ENCODE measurements around the gene ACTL6B. TPM values are rescaled to one million over a fixed set of nuclear protein-coding genes. Genes with fewer than 3 reads are reported as not detected.
A peak's percentile ranks its signal among the peaks of the same experiment; 100 is the strongest.

The ACTL6B gene
- total and polyA plus RNA-seq, 2 of the 13 experiments (the other 11 are each of a cell fraction or from before 2014, with no cell fraction given), result not detected

DNA sequence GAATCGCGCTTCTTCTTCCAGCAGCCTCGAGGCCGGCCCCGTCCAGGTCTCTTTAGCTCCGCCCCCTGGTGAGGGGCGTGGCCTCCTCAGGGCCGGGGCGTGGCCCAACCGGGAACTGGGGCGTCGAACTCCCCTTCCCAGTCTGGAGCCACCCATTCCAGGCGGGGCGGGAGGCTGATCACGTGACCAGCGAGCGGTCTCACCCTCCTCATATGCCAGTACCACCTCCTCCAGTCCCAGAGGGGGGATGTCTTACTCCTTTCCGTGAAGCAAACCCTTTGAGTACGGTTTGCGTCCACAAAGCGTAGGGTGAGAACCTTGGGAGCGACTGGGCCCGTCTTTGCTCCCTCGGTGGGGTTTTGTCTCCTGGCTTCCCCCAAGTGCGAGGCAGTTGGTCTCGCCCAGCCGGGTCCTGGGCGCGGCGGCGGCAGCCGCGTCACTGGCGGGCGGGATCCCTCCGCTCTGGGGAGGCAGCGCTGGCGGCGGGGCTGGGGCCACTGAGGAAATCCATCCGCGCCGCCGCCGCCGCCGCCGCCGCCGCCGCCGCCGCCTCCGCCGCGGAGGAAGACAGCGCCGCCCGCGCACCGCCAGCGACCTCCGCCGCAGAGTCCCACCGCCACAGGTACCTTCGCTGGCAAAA lies 17.2 kb upstream of the ACTL6B start, which contains the start of gene GNB2 (continued):
- TF ChIP-seq, protein P1, sequence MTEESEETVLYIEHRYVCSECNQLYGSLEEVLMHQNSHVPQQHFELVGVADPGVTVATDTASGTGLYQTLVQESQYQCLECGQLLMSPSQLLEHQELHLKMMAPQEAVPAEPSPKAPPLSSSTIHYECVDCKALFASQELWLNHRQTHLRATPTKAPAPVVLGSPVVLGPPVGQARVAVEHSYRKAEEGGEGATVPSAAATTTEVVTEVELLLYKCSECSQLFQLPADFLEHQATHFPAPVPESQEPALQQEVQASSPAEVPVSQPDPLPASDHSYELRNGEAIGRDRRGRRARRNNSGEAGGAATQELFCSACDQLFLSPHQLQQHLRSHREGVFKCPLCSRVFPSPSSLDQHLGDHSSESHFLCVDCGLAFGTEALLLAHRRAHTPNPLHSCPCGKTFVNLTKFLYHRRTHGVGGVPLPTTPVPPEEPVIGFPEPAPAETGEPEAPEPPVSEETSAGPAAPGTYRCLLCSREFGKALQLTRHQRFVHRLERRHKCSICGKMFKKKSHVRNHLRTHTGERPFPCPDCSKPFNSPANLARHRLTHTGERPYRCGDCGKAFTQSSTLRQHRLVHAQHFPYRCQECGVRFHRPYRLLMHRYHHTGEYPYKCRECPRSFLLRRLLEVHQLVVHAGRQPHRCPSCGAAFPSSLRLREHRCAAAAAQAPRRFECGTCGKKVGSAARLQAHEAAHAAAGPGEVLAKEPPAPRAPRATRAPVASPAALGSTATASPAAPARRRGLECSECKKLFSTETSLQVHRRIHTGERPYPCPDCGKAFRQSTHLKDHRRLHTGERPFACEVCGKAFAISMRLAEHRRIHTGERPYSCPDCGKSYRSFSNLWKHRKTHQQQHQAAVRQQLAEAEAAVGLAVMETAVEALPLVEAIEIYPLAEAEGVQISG (CRISPR knock-in tag; IDR thresholded peaks at IDR 0.05), result peak; percentile 70
- no peak for TF ChIP-seq NR3C1 (CRISPR knock-in tag; IDR thresholded peaks at IDR 0.05)
- TF ChIP-seq HOXA5 (CRISPR knock-in tag; IDR thresholded peaks at IDR 0.05), result peak; percentile 79
- TF ChIP-seq ATAD3A (CRISPR knock-in tag; IDR thresholded peaks at IDR 0.05), result no peak
- no peak for TF ChIP-seq ZNF644 (CRISPR knock-in tag; IDR thresholded peaks at IDR 0.05; ENCODE audit: low read depth)
- TF ChIP-seq, protein P2, sequence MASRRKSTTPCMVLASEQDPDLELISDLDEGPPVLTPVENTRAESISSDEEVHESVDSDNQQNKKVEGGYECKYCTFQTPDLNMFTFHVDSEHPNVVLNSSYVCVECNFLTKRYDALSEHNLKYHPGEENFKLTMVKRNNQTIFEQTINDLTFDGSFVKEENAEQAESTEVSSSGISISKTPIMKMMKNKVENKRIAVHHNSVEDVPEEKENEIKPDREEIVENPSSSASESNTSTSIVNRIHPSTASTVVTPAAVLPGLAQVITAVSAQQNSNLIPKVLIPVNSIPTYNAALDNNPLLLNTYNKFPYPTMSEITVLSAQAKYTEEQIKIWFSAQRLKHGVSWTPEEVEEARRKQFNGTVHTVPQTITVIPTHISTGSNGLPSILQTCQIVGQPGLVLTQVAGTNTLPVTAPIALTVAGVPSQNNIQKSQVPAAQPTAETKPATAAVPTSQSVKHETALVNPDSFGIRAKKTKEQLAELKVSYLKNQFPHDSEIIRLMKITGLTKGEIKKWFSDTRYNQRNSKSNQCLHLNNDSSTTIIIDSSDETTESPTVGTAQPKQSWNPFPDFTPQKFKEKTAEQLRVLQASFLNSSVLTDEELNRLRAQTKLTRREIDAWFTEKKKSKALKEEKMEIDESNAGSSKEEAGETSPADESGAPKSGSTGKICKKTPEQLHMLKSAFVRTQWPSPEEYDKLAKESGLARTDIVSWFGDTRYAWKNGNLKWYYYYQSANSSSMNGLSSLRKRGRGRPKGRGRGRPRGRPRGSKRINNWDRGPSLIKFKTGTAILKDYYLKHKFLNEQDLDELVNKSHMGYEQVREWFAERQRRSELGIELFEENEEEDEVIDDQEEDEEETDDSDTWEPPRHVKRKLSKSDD (CRISPR knock-in tag; IDR thresholded peaks at IDR 0.05; ENCODE audit: low read depth), result no peak
- TF ChIP-seq ZNF816 (CRISPR knock-in tag; IDR thresholded peaks at IDR 0.05; ENCODE audit: borderline replicate concordance), result no peak
- TF ChIP-seq KDM6A (CRISPR knock-in tag; IDR thresholded peaks at IDR 0.05; ENCODE audit: low read depth), result no peak
- TF ChIP-seq, protein P3, sequence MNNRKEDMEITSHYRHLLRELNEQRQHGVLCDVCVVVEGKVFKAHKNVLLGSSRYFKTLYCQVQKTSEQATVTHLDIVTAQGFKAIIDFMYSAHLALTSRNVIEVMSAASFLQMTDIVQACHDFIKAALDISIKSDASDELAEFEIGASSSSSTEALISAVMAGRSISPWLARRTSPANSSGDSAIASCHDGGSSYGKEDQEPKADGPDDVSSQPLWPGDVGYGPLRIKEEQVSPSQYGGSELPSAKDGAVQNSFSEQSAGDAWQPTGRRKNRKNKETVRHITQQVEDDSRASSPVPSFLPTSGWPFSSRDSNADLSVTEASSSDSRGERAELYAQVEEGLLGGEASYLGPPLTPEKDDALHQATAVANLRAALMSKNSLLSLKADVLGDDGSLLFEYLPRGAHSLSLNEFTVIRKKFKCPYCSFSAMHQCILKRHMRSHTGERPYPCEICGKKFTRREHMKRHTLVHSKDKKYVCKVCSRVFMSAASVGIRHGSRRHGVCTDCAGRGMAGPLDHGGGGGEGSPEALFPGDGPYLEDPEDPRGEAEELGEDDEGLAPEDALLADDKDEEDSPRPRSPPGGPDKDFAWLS (CRISPR knock-in tag; IDR thresholded peaks at IDR 0.05; ENCODE audit: borderline replicate concordance), result no peak
- peak; percentile 30 for TF ChIP-seq ETV5 (CRISPR knock-in tag; IDR thresholded peaks at IDR 0.05; ENCODE audit: borderline replicate concordance)
- peak; percentile 71; the same call in 1 of the 2 replicates for TF ChIP-seq SALL1 (CRISPR knock-in tag; IDR thresholded peaks at IDR 0.05)
- TF ChIP-seq ZNF547 (CRISPR knock-in tag; IDR thresholded peaks at IDR 0.05), result no peak
- TF ChIP-seq RARA (CRISPR knock-in tag; IDR thresholded peaks at IDR 0.05), result peak; percentile 6; the same call in 1 of the 2 replicates
- no peak for TF ChIP-seq ZNF720 (CRISPR knock-in tag; IDR thresholded peaks at IDR 0.05)
- TF ChIP-seq, protein P4, sequence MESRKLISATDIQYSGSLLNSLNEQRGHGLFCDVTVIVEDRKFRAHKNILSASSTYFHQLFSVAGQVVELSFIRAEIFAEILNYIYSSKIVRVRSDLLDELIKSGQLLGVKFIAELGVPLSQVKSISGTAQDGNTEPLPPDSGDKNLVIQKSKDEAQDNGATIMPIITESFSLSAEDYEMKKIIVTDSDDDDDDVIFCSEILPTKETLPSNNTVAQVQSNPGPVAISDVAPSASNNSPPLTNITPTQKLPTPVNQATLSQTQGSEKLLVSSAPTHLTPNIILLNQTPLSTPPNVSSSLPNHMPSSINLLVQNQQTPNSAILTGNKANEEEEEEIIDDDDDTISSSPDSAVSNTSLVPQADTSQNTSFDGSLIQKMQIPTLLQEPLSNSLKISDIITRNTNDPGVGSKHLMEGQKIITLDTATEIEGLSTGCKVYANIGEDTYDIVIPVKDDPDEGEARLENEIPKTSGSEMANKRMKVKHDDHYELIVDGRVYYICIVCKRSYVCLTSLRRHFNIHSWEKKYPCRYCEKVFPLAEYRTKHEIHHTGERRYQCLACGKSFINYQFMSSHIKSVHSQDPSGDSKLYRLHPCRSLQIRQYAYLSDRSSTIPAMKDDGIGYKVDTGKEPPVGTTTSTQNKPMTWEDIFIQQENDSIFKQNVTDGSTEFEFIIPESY (CRISPR knock-in tag; IDR thresholded peaks at IDR 0.05), result peak; percentile 78
- TF ChIP-seq FOXJ3 (CRISPR knock-in tag; IDR thresholded peaks at IDR 0.05; ENCODE audit: borderline replicate concordance), result no peak
- TF ChIP-seq FOSL2 (CRISPR knock-in tag; IDR thresholded peaks at IDR 0.05), result peak; percentile 67
- TF ChIP-seq ZNF768 (CRISPR knock-in tag; IDR thresholded peaks at IDR 0.05), result peak; percentile 27; the same call in 1 of the 2 replicates
- TF ChIP-seq GATAD2A (CRISPR knock-in tag; IDR thresholded peaks at IDR 0.05), result peak; percentile 48; the same call in 1 of the 2 replicates
- no peak for TF ChIP-seq NFIC (IDR thresholded peaks at IDR 0.05; ENCODE audit: low read length)
- TF ChIP-seq ZNF749 (CRISPR knock-in tag; IDR thresholded peaks at IDR 0.05; ENCODE audit: borderline replicate concordance), result no peak
- peak; percentile 79 for TF ChIP-seq KMT2B (CRISPR knock-in tag; IDR thresholded peaks at IDR 0.05)
- peak; percentile 73 for TF ChIP-seq FOXO1 (CRISPR knock-in tag; IDR thresholded peaks at IDR 0.05)
